ENCODE results near the gene ERVFRD-1. TPM values are rescaled to one million over a fixed set of nuclear protein-coding genes. Genes with fewer than 3 reads are reported as not detected.

The ERVFRD-1 gene
- total and polyA plus RNA-seq, 2 of the 13 experiments (the other 11 are each of a cell fraction or from before 2014, with no cell fraction given): not detected

- TF ChIP-seq YEATS2 (CRISPR knock-in tag; IDR thresholded peaks at IDR 0.05; ENCODE audit: borderline replicate concordance): peak; percentile 92
- peak; percentile 72 for TF ChIP-seq RXRA (CRISPR knock-in tag; IDR thresholded peaks at IDR 0.05)
- peak; percentile 68; the same call in 1 of the 2 replicates for TF ChIP-seq ZKSCAN5 (CRISPR knock-in tag; IDR thresholded peaks at IDR 0.05)
- TF ChIP-seq ATF2 (CRISPR knock-in tag; IDR thresholded peaks at IDR 0.05): peak; percentile 66; the same call in 1 of the 2 replicates
- TF ChIP-seq ZFX (CRISPR knock-in tag; IDR thresholded peaks at IDR 0.05; ENCODE audit: low read depth): peak; percentile 96
- no peak for TF ChIP-seq PBX2 (CRISPR knock-in tag; IDR thresholded peaks at IDR 0.05)
- TF ChIP-seq SUZ12 (IDR thresholded peaks at IDR 0.05; ENCODE audit: low read depth, low read length): peak; percentile 94
- TF ChIP-seq PHF8 (CRISPR knock-in tag; IDR thresholded peaks at IDR 0.05): peak; percentile 93
- TF ChIP-seq MLLT10 (CRISPR knock-in tag; IDR thresholded peaks at IDR 0.05): no peak
- TF ChIP-seq ZNF451 (CRISPR knock-in tag; IDR thresholded peaks at IDR 0.05): peak; percentile 84
- TF ChIP-seq ZBTB20 (CRISPR knock-in tag; IDR thresholded peaks at IDR 0.05; ENCODE audit: borderline replicate concordance, low read depth): peak; percentile 88; the same call in 1 of the 2 replicates
- peak; percentile 88; the same call in 1 of the 2 replicates for TF ChIP-seq ZNF550 (CRISPR knock-in tag; IDR thresholded peaks at IDR 0.05; ENCODE audit: borderline replicate concordance)
- TF ChIP-seq NR2C2 (CRISPR knock-in tag; IDR thresholded peaks at IDR 0.05; ENCODE audit: borderline replicate concordance): peak; percentile 13
- TF ChIP-seq PPARG (CRISPR knock-in tag; conservative IDR thresholded peaks at IDR 0.05): no peak; the same call in 1 of the 2 replicates
- peak; percentile 77 for TF ChIP-seq TCF7 (IDR thresholded peaks at IDR 0.05; ENCODE audit: low read depth)
- TF ChIP-seq KLF16 (CRISPR knock-in tag; IDR thresholded peaks at IDR 0.05): peak in 1 of 2 experiments; percentile 90; a peak in 2 of 4 replicates
- no peak for TF ChIP-seq ATAD3A (CRISPR knock-in tag; IDR thresholded peaks at IDR 0.05)
- peak; percentile 84; the same call in 1 of the 2 replicates for TF ChIP-seq ZNF251 (CRISPR knock-in tag; IDR thresholded peaks at IDR 0.05)
- TF ChIP-seq ZNF17 (CRISPR knock-in tag; IDR thresholded peaks at IDR 0.05): no peak
- no peak for TF ChIP-seq ZNF569 (CRISPR knock-in tag; IDR thresholded peaks at IDR 0.05; ENCODE audit: borderline replicate concordance)
- no peak for TF ChIP-seq ELF4 (CRISPR knock-in tag; IDR thresholded peaks at IDR 0.05; ENCODE audit: borderline replicate concordance)
- peak; percentile 87 for TF ChIP-seq TFDP1 (CRISPR knock-in tag; IDR thresholded peaks at IDR 0.05; ENCODE audit: borderline replicate concordance)
- no peak for TF ChIP-seq CENPBD1 (CRISPR knock-in tag; IDR thresholded peaks at IDR 0.05; ENCODE audit: borderline replicate concordance, low read depth)
- 0 out of 4 replicates have a peak, but pooled peaks of 1 of the 2 experiments have one; percentile 27 for TF ChIP-seq MAFK (conservative IDR thresholded peaks at IDR 0.05 in 1 of 2, IDR thresholded peaks at IDR 0.05 in 1 of 2; ENCODE audit: low read length in 2 of 2)
- TF ChIP-seq PCBP1 (IDR thresholded peaks at IDR 0.05; ENCODE audit: borderline replicate concordance, low read depth, low read length): peak; percentile 66; the same call in 1 of the 2 replicates
- TF ChIP-seq ZSCAN31 (CRISPR knock-in tag; IDR thresholded peaks at IDR 0.05; ENCODE audit: low read depth): peak; percentile 34
- TF ChIP-seq DMAP1 (CRISPR knock-in tag; IDR thresholded peaks at IDR 0.05): peak; percentile 94
- TF ChIP-seq MIXL1 (CRISPR knock-in tag; IDR thresholded peaks at IDR 0.05): no peak; the same call in none of the 2 replicates
Measured at GRCh38 chr6:11093626-11094410, 17.7 kb downstream of the ERVFRD-1 start, which contains the start of gene SMIM13 (continued).

Measured in HepG2 (cell line).